ENCODE data around the gene OR10V1.

GRCh38 chr11:59729834-59730233 is 16.2 kb upstream of the OR10V1 start:
- TF ChIP-seq CTCF (IDR thresholded peaks at IDR 0.05) (no peak), POLR2A (IDR thresholded peaks at IDR 0.05) (no peak)
